Fibroblast of villous mesenchyme (primary cell): ENCODE measurements around the gene RDH12. TPM values are rescaled to one million over a fixed set of nuclear protein-coding genes. Genes with fewer than 3 reads are reported as not detected.

Source experiments
- DNase-seq: peaks from one replicate; pipeline ENCODE4 v3.0.0-alpha.2; 2010; ENCODE audit warnings: low read depth
- H3K4me3 ChIP-seq: 2 replicates; pipeline ENCODE4 v1.5.1; 2011; ENCODE audit warnings: low read depth, mild to moderate bottlenecking, low read length
- total RNA-seq: library from RNA; depleted of rRNA; stranded (reverse); fragments of >200 nt; gene quantifications from 2 replicates; pipeline ENCODE4 v1.2.3, GENCODE V29; 2012
- TF ChIP-seq, protein P1 (sequence below): IDR thresholded peaks from 2 replicates; pipeline ENCODE4 v1.5.1; 2012; ENCODE audit warnings: low read depth, mild to moderate bottlenecking, low read length; ENCODE audit not compliant: insufficient read depth

The RDH12 gene
- total RNA-seq, 1 donor: not detected

DNA sequence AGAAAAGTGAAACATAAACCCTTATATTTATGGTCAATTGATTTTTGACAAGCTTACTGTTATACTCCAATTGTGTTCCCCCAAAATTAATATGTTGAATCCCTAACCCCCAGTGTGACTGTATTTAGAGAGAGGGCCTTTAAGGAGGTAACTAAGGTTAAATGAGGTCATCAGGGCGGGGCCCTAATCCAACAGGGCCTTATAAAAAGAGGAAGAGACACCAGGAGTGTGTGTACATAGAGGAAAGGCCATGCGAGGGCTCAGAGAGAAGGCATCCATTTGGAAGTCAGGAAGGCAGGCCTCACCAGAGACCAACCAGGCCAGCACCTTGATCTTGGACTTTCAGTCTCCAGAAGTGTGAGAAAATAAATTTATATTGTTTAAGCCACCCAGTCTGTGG, 20.7 kb upstream of the RDH12 start:
- no peak for DNase-seq
- H3K4me3 ChIP-seq: no peak overlapping the region
- TF ChIP-seq, protein P1, sequence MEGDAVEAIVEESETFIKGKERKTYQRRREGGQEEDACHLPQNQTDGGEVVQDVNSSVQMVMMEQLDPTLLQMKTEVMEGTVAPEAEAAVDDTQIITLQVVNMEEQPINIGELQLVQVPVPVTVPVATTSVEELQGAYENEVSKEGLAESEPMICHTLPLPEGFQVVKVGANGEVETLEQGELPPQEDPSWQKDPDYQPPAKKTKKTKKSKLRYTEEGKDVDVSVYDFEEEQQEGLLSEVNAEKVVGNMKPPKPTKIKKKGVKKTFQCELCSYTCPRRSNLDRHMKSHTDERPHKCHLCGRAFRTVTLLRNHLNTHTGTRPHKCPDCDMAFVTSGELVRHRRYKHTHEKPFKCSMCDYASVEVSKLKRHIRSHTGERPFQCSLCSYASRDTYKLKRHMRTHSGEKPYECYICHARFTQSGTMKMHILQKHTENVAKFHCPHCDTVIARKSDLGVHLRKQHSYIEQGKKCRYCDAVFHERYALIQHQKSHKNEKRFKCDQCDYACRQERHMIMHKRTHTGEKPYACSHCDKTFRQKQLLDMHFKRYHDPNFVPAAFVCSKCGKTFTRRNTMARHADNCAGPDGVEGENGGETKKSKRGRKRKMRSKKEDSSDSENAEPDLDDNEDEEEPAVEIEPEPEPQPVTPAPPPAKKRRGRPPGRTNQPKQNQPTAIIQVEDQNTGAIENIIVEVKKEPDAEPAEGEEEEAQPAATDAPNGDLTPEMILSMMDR: no peak

DNA sequence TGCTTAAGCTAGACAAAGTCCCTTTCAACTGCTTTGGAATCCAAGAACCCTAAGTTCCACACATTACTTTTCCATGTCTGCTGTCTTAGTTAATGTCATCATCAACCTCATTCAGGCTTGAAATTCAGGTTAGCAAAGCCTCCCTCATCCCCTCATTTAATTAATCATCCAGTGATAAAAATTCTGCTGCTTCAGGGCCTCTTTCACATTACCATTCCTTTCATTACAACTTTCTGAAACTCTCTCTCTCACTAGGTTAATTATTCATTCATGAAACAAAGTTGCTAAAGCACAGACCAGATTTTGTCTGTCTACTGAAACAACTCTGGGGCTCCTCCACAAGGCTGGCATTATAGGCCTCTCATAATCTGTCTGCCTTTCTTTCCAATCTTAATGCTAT, 17.8 kb upstream of the RDH12 start:
- H3K4me3 ChIP-seq: no peak overlapping the region
- no peak for DNase-seq
- TF ChIP-seq, protein P1: no peak

DNA sequence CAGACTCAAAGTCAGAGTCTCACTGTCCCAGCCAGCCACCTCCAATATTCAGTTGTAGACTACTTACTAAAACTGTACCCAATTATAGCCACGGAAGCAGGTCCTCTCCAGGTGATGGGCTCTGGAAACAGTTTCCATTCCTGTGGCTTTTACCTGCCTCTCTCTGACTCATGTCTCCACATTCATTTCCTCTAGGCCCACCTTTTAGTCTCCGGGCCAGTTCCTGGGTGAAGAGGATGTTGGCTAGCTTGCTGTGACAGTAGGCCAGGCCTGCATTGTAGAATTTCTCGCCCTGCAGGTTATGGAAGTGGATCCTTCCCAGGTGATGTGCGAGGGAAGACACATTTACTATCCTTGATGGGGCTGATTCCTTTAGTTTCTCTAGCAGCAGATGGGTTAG, 11.7 kb upstream of the RDH12 start:
- H3K4me3 ChIP-seq: no peak overlapping the region
- no peak for DNase-seq
- TF ChIP-seq, protein P1: no peak

DNA sequence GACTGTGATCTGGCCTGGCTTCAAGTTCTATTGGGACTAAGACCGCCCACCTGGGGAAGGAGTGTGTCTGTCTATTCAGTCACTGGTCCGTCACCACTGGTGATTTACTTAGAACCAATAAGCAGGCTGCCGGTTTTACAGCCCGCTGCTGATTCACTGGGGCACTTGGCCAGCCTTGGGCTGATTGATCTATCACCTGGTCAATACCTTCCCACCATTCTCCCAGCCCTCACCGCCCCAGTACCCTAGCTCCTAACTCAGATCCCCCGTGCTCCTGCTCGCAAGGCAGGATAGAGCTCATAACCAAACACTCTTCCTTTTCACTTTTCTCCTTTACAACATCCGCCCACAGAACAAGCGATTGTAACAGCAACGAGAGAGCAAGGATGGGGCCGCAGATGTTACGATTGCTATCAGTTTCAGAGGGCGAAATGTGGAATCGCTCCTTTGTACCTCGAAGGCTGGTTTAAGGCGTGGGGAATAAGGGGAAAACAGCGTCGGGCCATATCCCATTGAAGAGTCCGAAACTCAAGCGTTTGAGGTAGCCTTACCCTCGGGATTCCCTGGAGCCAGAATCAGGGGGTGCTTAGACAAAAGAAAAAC, 6.8 kb upstream of the RDH12 start:
- TF ChIP-seq, protein P1: no peak
- peak overlapping the region; percentile 81 for H3K4me3 ChIP-seq
- DNase-seq: peak; percentile 94

DNA sequence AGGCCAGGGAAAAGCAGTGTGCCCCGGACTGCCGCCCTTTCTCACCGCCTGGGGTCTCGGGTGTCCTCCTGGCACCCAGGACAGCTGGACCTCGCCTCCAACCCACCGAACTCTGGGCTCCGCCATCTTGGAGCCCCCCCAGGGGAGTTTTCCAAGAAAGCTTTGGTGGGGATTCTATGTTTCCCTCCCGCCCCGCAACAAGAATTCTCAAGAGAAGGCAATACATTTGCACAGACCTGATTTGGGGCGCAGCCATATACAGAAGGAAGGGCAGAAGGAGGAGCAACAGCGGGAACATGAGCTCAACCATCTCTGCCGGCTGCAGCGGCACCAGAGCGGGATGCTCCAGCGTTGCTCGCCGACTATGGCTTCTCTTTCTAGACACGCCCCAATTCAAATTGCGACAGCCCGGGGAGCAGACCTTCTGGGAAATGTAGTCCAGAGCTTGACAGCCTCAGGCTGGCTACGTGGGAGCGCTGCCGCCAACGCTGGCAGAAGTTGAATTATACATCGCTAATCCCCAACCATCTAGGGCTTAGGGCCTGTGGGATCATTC, 6.2 kb upstream of the RDH12 start, which contains the start of gene RDH11:
TSS of gene RDH11 (minus strand) at position 371 of the 556 bp plus-strand sequence. CDS start at position 310, 61 bp downstream.
- peak within 1 kb of the TSS; percentile 81 for H3K4me3 ChIP-seq
- DNase-seq: peak; percentile 97
- TF ChIP-seq, protein P1: no peak

DNA sequence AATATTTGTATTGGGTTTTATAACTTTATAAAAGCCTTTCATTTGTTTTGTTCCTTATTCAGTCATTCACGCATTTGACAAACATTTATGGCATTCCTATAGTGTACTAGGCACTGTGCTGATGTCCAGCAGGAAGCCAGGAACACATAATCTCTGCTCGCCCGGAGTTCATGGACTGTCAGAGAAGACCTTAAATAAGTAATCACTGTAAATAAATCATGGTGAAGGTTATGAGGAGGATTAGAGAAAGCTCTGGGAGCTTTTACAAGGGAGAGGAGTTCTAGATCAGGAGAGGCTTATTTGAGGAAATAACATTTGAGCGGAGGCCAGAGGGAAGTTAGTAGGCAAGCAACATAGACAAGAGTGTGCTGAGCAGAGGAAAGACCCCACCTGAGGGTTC, 4.7 kb upstream of the RDH12 start:
- TF ChIP-seq, protein P1: no peak
- no peak overlapping the region for H3K4me3 ChIP-seq
- DNase-seq: peak; percentile 95
